ENCODE results near the gene TRIM13. TPM values are rescaled to one million over a fixed set of nuclear protein-coding genes. Genes with fewer than 3 reads are reported as not detected.
A peak's percentile ranks its signal among the peaks of the same experiment; 100 is the strongest.
"Not testable (repeated sequence)": the region's sequence is repeated elsewhere in the genome, so short reads cannot be mapped to it uniquely, and the experiment has no call there.

The TRIM13 gene
- total RNA-seq, 1 experiment from 2014 or later: 19.0 TPM

DNA sequence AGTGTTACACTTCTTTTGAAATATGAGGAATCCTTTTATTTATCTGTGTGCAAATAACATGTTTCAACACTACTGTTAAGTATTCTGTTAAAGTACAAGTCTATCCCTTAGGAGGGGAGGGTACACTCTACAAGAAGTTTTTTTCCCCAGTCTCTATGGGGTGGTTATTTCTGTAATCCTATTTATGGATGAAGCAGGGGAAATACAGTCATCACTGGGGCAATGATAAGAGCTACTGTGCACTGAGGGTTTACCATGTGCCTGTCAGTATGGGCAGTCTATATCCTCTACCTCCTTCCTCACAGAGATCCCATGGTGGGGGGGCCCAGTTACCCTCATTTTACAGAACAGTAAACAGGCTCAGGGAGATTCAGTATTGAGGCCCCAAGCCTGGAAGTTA lies 16.6 kb upstream of the TRIM13 start:
- Mint-ChIP-seq H3K27ac (ENCODE audit: low read depth, unreplicated experiment) (no peak overlapping the region), H3K27me3 (ENCODE audit: insufficient read depth, unreplicated experiment) (no peaks in the 10 kb centered on the region), H3K9me3 (ENCODE audit: unreplicated experiment) (no peaks in the 10 kb centered on the region), H3K4me1 (ENCODE audit: insufficient read depth, unreplicated experiment) (peaks cover 11% of the 10 kb centered on the region), H3K4me3 (ENCODE audit: unreplicated experiment) (no peak overlapping the region), H3K36me3 (ENCODE audit: insufficient read depth, unreplicated experiment) (peaks cover 9% of the 10 kb centered on the region)
- no peak for DNase-seq (ENCODE audit: unreplicated experiment)
- TF ChIP-seq, protein P1, sequence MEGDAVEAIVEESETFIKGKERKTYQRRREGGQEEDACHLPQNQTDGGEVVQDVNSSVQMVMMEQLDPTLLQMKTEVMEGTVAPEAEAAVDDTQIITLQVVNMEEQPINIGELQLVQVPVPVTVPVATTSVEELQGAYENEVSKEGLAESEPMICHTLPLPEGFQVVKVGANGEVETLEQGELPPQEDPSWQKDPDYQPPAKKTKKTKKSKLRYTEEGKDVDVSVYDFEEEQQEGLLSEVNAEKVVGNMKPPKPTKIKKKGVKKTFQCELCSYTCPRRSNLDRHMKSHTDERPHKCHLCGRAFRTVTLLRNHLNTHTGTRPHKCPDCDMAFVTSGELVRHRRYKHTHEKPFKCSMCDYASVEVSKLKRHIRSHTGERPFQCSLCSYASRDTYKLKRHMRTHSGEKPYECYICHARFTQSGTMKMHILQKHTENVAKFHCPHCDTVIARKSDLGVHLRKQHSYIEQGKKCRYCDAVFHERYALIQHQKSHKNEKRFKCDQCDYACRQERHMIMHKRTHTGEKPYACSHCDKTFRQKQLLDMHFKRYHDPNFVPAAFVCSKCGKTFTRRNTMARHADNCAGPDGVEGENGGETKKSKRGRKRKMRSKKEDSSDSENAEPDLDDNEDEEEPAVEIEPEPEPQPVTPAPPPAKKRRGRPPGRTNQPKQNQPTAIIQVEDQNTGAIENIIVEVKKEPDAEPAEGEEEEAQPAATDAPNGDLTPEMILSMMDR (IDR thresholded peaks at IDR 0.05; ENCODE audit: unreplicated experiment): no peak
- ChIA-PET CTCF (interaction anchor here (0.6 to 0.7 kb wide), 2 partner anchors 331 to 753 kb away, joined by 3 to 4 read pairs; no protein-coding TSS in a partner anchor), POLR2A (no interaction called here)
- BruUV-seq (replicated peaks): no TSS peak
- intact Hi-C loops (cut with micrococcal nuclease): no loop called here

DNA sequence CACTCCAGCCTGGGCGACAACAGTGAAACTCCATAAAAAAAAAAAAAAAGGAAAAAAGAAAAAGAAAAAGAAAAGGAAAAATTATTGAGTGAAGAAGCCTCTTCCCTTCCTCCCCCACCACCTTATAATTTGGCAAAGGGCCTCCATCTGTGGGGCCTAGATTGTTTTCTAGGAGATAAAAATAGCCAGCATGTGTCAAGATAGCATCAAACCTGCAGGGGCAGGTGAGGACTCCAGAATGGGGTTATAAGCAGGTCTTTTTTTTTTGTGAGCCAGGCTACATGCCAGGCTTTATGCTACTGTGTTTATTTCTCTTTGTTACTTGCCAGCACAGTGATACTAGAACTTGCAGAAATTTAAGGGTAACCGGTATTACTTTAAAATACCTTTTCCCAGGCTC lies 11.7 kb upstream of the TRIM13 start:
- CTCF ChIA-PET: interaction anchor here (0.6 to 1.9 kb wide), 2 partner anchors 8 to 120 kb away, joined by 4 to 7 read pairs; no protein-coding TSS in a partner anchor
- TF ChIP-seq, protein P1 (IDR thresholded peaks at IDR 0.05; ENCODE audit: unreplicated experiment): no peak
- BruUV-seq (replicated peaks): no TSS peak
- Mint-ChIP-seq H3K9me3 (ENCODE audit: unreplicated experiment) (no peaks in the 10 kb centered on the region), H3K4me3 (ENCODE audit: unreplicated experiment) (no peak overlapping the region), H3K27me3 (ENCODE audit: insufficient read depth, unreplicated experiment) (no peaks in the 10 kb centered on the region), H3K4me1 (ENCODE audit: insufficient read depth, unreplicated experiment) (no peaks in the 10 kb centered on the region), H3K27ac (ENCODE audit: low read depth, unreplicated experiment) (no peak overlapping the region), H3K36me3 (ENCODE audit: insufficient read depth, unreplicated experiment) (peaks cover 17% of the 10 kb centered on the region)
- POLR2A ChIA-PET: no interaction called here
- intact Hi-C loops (cut with micrococcal nuclease): no loop called here
- no peak for DNase-seq (ENCODE audit: unreplicated experiment)

DNA sequence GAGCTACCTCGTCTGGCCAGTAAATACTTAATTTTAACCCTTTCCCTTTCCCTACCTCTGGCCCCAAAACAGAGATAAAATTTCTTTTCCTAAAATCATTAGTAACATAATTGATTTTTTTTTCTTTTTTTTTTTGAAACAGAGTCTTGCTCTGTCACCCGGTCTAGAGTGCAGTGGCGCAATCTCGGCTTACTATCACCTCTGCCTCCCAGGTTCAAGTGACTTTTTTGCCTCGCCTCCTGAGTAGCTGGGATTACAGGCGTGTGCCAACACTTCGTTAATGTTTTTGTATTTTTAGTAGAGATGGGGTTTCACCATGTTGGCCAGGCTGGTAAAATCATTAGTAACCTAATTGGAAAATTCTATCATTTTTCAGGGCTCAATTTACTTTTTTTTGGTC lies 10.4 kb upstream of the TRIM13 start:
- H3K36me3 Mint-ChIP-seq (ENCODE audit: insufficient read depth, unreplicated experiment): peaks cover 17% of the 10 kb centered on the region
- peaks cover under 1% of the 10 kb centered on the region for H3K4me1 Mint-ChIP-seq (ENCODE audit: insufficient read depth, unreplicated experiment)
- ChIA-PET CTCF (interaction anchor here (0.6 to 1.2 kb wide), 2 partner anchors 10 to 700 kb away, joined by 3 to 6 read pairs; no protein-coding TSS in a partner anchor), POLR2A (interaction anchor here (1.1 to 1.3 kb wide), 2 partner anchors 11 to 138 kb away, joined by 3 read pairs; no protein-coding TSS in a partner anchor)
- H3K27ac Mint-ChIP-seq (ENCODE audit: low read depth, unreplicated experiment): no peak overlapping the region
- no peak overlapping the region for H3K4me3 Mint-ChIP-seq (ENCODE audit: unreplicated experiment)
- no peaks in the 10 kb centered on the region for H3K27me3 Mint-ChIP-seq (ENCODE audit: insufficient read depth, unreplicated experiment)
- DNase-seq (ENCODE audit: unreplicated experiment): no peak
- no peaks in the 10 kb centered on the region for H3K9me3 Mint-ChIP-seq (ENCODE audit: unreplicated experiment)
- intact Hi-C loops (cut with micrococcal nuclease): no loop called here
- TF ChIP-seq, protein P1 (IDR thresholded peaks at IDR 0.05; ENCODE audit: unreplicated experiment): no peak
- no TSS peak for BruUV-seq (replicated peaks)

DNA sequence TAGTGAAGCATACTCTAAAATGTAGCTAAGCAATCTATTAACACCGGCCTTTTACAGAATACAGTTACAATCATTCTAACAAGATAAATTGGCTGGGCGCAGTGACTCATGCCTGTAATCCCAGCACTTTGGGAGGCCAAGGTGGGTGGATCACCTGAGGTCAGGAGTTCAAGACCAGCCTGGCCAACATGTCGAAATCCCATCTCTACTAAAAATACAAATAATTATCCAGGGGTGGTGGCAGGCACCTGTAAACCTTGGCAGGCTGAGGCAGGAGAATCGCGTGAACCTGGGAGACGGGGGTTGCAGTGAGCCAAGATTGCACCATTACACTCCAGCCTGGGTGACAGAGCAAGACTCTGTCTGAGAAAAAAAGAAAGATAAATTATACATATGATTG lies 6.2 kb upstream of the TRIM13 start:
- H3K27ac Mint-ChIP-seq (ENCODE audit: low read depth, unreplicated experiment); H3K27me3 Mint-ChIP-seq (ENCODE audit: insufficient read depth, unreplicated experiment); H3K9me3 Mint-ChIP-seq (ENCODE audit: unreplicated experiment); H3K4me1 Mint-ChIP-seq (ENCODE audit: insufficient read depth, unreplicated experiment); intact Hi-C loops (cut with micrococcal nuclease); H3K4me3 Mint-ChIP-seq (ENCODE audit: unreplicated experiment); BruUV-seq (replicated peaks): not testable (repeated sequence)
- ChIA-PET POLR2A (interaction anchor here (0.6 to 1.4 kb wide), 3 partner anchors 15 to 54 kb away, joined by 3 to 5 read pairs (median 3); partner anchors contain the start of gene SPRYD7), CTCF (interaction anchor here (1.0 to 2.0 kb wide), 3 partner anchors 11 to 14 kb away, joined by 3 to 8 read pairs (median 4); no protein-coding TSS in a partner anchor)
- peaks cover 15% of the 10 kb centered on the region for H3K36me3 Mint-ChIP-seq (ENCODE audit: insufficient read depth, unreplicated experiment)
- peak; percentile 58 for DNase-seq (ENCODE audit: unreplicated experiment)

DNA sequence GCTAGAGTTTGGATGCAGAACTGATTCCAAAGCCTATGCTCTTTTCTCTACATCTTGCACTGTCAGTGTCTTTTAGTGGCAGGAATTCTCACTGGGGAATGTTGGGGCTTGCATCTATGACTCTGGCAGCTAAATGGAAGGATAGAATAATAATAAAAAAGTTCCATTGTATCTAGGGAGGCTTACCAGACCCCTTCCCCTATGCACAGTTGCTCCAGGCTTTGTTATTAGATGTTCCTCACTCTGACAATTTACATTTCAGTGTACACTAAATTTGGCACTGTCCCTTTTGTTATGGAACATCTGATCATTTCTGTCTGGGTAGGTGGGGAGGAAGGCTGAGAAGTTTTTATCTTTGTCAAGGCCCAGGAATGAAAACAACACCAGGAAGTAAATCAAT lies 3.7 kb upstream of the TRIM13 start:
- no TSS peak for BruUV-seq (replicated peaks)
- H3K4me1 Mint-ChIP-seq (ENCODE audit: insufficient read depth, unreplicated experiment): peaks cover 10% of the 10 kb centered on the region
- H3K4me3 Mint-ChIP-seq (ENCODE audit: unreplicated experiment): no peak overlapping the region
- ChIA-PET POLR2A (no interaction called here), CTCF (no interaction called here)
- DNase-seq (ENCODE audit: unreplicated experiment): no peak
- no peaks in the 10 kb centered on the region for H3K9me3 Mint-ChIP-seq (ENCODE audit: unreplicated experiment)
- intact Hi-C loops (cut with micrococcal nuclease): no loop called here
- no peaks in the 10 kb centered on the region for H3K27me3 Mint-ChIP-seq (ENCODE audit: insufficient read depth, unreplicated experiment)
- H3K36me3 Mint-ChIP-seq (ENCODE audit: insufficient read depth, unreplicated experiment): peaks cover 14% of the 10 kb centered on the region
- H3K27ac Mint-ChIP-seq (ENCODE audit: low read depth, unreplicated experiment): no peak overlapping the region
- TF ChIP-seq, protein P1 (IDR thresholded peaks at IDR 0.05; ENCODE audit: unreplicated experiment): no peak

All from MCF 10A (cell line).